Lower lobe of right lung (tissue), 2 donors: ENCODE results near the gene MISP3. TPM values are rescaled to one million over a fixed set of nuclear protein-coding genes. Genes with fewer than 3 reads are reported as not detected.

ENCODE experiments used
- ATAC-seq, 2 donors: fragments of 200-7000 bp; cut with Tn5 transposase; one replicate each; pipeline ENCODE4 v1.9.1; 2020 to 2022; ENCODE audit warnings: mild to moderate bottlenecking in 2 of 2, moderate library complexity in 2 of 2
- DNase-seq: peaks from one replicate; pipeline ENCODE4 v3.0.0-alpha.2; 2020
- H3K27ac ChIP-seq: fragments of 200-600 bp; one replicate; pipeline ENCODE4 v1.8.0; 2022
- H3K27me3 ChIP-seq: fragments of 200-600 bp; one replicate; pipeline ENCODE4 v1.8.0; 2022; ENCODE audit warnings: low read depth
- H3K36me3 ChIP-seq: fragments of 200-600 bp; one replicate; pipeline ENCODE4 v1.8.0; 2022; ENCODE audit warnings: mild to moderate bottlenecking
- H3K4me1 ChIP-seq: fragments of 200-600 bp; one replicate; pipeline ENCODE4 v1.8.0; 2022
- H3K4me3 ChIP-seq: fragments of 200-600 bp; one replicate; pipeline ENCODE4 v1.8.0; 2022; ENCODE audit warnings: mild to moderate bottlenecking
- H3K9me3 ChIP-seq: fragments of 200-600 bp; one replicate; pipeline ENCODE4 v1.8.0; 2022
- intact Hi-C: fragments of 100-400 bp; cut with DNase I; formaldehyde crosslinking; loops from one replicate; pipeline ENCODE4 v1.11.0; 2022
- total RNA-seq: library from RNA; stranded (reverse); fragmentation: NEBNext Ultra II Directional; extraction: Animal tissue kit (Norgen Biotek cat#: 25700); gene quantifications from one replicate; pipeline ENCODE4 v1.2.1, GENCODE V29; 2021
- TF ChIP-seq, protein P1 (sequence below): fragments of 200-600 bp; IDR thresholded peaks from one replicate; pipeline ENCODE4 v1.8.0; 2022; ENCODE audit warnings: antibody characterized with exemption, mild to moderate bottlenecking
- donor health status: DM: no; HTN: yes; CAD: no; lungs with severe emphysema.

The MISP3 gene
- total RNA-seq, 1 donor from 2014 or later: 7.1 TPM

DNA sequence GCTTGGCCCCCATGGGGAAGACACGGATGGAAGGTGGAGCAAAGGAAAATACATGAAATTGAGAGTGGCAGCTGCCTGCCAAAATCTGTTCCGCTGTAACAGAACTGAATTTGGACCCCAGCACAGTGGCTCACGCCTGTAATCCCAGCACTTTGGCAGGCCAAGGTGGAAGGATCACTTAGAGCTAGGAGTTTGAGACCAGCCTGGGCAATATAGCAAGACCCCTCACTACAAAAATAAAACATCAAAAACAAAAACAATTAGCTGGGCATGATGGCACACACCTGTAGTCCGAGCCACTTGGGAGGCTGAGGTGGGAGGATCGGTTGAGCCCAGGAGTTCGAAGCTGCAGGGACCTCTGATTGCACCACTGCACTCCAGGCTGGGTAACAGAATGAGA is 20.1 kb upstream of the MISP3 start:
- TF ChIP-seq, protein P1, sequence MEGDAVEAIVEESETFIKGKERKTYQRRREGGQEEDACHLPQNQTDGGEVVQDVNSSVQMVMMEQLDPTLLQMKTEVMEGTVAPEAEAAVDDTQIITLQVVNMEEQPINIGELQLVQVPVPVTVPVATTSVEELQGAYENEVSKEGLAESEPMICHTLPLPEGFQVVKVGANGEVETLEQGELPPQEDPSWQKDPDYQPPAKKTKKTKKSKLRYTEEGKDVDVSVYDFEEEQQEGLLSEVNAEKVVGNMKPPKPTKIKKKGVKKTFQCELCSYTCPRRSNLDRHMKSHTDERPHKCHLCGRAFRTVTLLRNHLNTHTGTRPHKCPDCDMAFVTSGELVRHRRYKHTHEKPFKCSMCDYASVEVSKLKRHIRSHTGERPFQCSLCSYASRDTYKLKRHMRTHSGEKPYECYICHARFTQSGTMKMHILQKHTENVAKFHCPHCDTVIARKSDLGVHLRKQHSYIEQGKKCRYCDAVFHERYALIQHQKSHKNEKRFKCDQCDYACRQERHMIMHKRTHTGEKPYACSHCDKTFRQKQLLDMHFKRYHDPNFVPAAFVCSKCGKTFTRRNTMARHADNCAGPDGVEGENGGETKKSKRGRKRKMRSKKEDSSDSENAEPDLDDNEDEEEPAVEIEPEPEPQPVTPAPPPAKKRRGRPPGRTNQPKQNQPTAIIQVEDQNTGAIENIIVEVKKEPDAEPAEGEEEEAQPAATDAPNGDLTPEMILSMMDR: no peak
- intact Hi-C loops: no loop called here

DNA sequence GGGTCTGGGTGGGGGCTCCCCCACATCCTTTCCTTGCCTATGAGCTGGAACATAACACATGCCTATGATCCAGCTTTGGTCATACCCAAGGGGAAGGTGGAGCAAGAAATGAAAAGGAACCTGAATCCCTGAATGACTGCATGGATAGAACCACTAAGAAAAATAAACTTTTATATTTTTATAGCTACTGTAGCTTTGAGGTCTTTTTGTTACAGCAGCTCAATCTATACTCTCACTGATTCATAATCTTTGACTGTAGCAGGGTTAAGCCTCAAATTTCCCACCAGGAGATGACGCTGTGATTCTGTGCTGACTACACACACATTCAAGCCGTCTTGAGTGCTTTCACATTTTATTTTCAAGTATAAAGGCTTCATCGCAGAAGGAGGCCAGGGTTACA is 19.6 kb upstream of the MISP3 start:
- TF ChIP-seq, protein P1: no peak
- DNase-seq (no peak), ATAC-seq (no peak)
- H3K36me3 ChIP-seq: peaks cover 29% of the 10 kb centered on the region
- H3K4me1 ChIP-seq: peaks cover 7% of the 10 kb centered on the region
- H3K27ac ChIP-seq: no peak overlapping the region
- intact Hi-C loops: no loop called here
- no peak overlapping the region for H3K4me3 ChIP-seq
- no peaks in the 10 kb centered on the region for H3K9me3 ChIP-seq
- no peaks in the 10 kb centered on the region for H3K27me3 ChIP-seq

More for the DNA sequence above, 20.1 kb upstream of the MISP3 start:
- peaks cover 29% of the 10 kb centered on the region for H3K36me3 ChIP-seq
- no peaks in the 10 kb centered on the region for H3K27me3 ChIP-seq
- no peak for DNase-seq
- no peak overlapping the region for H3K4me3 ChIP-seq
- H3K4me1 ChIP-seq: peaks cover 3% of the 10 kb centered on the region
- no peaks in the 10 kb centered on the region for H3K9me3 ChIP-seq
- ATAC-seq: no peak
- no peak overlapping the region for H3K27ac ChIP-seq

DNA sequence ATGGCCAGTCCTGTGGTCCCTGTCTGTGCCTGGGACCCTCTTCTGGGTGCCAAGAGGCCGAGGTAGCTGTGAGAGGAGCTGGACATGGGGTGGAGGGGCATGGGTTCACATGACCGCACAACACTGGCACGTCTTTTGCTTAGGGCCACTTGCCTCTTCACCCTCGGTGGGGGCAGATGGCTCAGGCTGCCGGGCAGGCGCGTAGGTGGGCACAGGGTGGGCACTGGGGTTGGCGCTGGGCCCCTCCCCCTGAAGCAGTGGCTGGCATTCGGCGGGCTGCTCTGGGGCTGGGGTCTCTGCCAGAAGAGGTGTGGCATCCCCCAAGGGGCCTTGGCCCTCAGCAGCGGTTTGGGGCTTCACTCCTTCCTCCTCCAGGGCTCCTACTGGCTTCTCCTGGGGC is 19.1 kb upstream of the MISP3 start:
- H3K27me3 ChIP-seq: peaks cover 4% of the 10 kb centered on the region
- intact Hi-C loops: no loop called here
- H3K36me3 ChIP-seq: peaks cover 29% of the 10 kb centered on the region
- TF ChIP-seq, protein P1: no peak
- peaks cover 7% of the 10 kb centered on the region for H3K4me1 ChIP-seq
- no peaks in the 10 kb centered on the region for H3K9me3 ChIP-seq
- DNase-seq (no peak), ATAC-seq (no peak)
- no peak overlapping the region for H3K4me3 ChIP-seq
- no peak overlapping the region for H3K27ac ChIP-seq

DNA sequence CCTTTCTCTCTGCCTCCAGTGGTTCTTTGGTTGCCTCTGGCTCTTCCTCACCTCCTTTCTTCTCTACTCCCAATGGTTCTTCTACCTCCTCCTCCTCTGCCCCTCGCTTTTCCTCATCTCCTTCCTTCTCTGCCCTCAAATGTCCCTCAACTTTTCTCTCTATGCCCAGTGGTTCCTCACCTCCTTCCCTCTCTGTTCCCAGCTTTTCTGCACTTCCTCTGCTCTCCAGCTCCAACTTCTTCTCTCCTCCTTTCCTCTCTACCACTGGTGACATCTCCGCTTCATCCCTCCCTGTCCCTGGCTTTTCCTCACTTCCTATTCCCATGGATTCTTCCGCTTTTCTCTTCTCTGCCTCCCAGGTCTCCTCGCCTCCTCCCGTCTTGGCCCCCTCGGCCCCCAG is 18.5 kb upstream of the MISP3 start:
- TF ChIP-seq, protein P1: no peak
- peaks cover 10% of the 10 kb centered on the region for H3K27me3 ChIP-seq
- H3K9me3 ChIP-seq: no peaks in the 10 kb centered on the region
- intact Hi-C loops: no loop called here
- H3K4me1 ChIP-seq: peaks cover 7% of the 10 kb centered on the region
- no peak for DNase-seq
- peaks cover 26% of the 10 kb centered on the region for H3K36me3 ChIP-seq
- H3K4me3 ChIP-seq: no peak overlapping the region
- no peak for ATAC-seq
- H3K27ac ChIP-seq: no peak overlapping the region

DNA sequence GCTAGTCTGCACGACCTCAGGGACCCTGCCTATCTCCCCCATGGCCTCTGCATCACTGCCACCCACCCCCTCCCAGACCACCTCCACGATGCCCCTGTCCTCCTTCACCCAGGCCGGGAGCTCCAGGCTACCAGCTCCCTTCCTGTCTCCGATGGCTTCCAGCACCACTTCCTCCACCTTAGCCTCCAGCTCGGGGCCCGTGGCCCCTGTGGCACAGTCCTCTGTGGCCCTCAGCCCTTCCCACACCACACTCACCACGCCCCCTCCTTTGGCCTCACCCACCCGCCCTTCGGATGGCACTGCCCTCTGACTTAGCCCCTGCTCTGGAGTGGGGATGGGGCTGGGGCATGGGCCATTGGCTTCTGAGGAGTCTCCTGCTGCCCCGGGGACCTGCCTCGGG is 17.9 kb upstream of the MISP3 start:
- intact Hi-C loops: no loop called here
- DNase-seq: no peak

More for the DNA sequence above, 17.9 kb upstream of the MISP3 start:
- Histone ChIP-seq H3K4me1 (peaks cover 7% of the 10 kb centered on the region), H3K27ac (no peak overlapping the region), H3K4me3 (no peak overlapping the region), H3K36me3 (peaks cover 23% of the 10 kb centered on the region), H3K27me3 (peaks cover 16% of the 10 kb centered on the region), H3K9me3 (no peaks in the 10 kb centered on the region)
- no peak for ATAC-seq
- TF ChIP-seq, protein P1: no peak
